CD14-positive monocyte (primary cell): ENCODE results near the gene RSRP1. TPM values are rescaled to one million over a fixed set of nuclear protein-coding genes. Genes with fewer than 3 reads are reported as not detected.

ENCODE experiments used
- DNase-seq, 3 donors: peaks; one replicate each; pipeline ENCODE4 v3.0.0-alpha.2; 2011 to 2022
- H2AFZ ChIP-seq: 2 replicates; pipeline ENCODE4 v1.6.0; 2012; ENCODE audit warnings: mild to moderate bottlenecking, low read depth, low read length, inconsistent platforms; ENCODE audit not compliant: insufficient read depth, poor library complexity, severe bottlenecking
- H3K27ac ChIP-seq, 2 donors: 1 replicate in 1 of 2; 2 replicates in 1 of 2; pipeline ENCODE4 v1.5.1; 2012 to 2013; ENCODE audit warnings: low read length in 2 of 2, control low read depth in 1 of 2, inconsistent platforms in 1 of 2, low read depth in 1 of 2, mild to moderate bottlenecking in 1 of 2
- H3K27me3 ChIP-seq, 2 donors: one replicate each; pipeline versions ENCODE4 v1.6.0 to v1.6.1; 2011 to 2013; ENCODE audit warnings: low read length in 2 of 2; ENCODE audit not compliant: control insufficient read depth in 2 of 2, insufficient read depth in 2 of 2
- H3K36me3 ChIP-seq, 2 donors: replicated peaks in 1 of 2; 1 replicate in 1 of 2; 2 replicates in 1 of 2; pipeline versions ENCODE4 v1.5.1 to v1.6.1; 2012 to 2013; ENCODE audit warnings: low read length in 2 of 2, control low read depth in 1 of 2, inconsistent platforms in 1 of 2, mild to moderate bottlenecking in 1 of 2; ENCODE audit not compliant: insufficient read depth in 2 of 2, control insufficient read depth in 1 of 2
- H3K4me1 ChIP-seq, 2 donors: 1 replicate in 1 of 2; 2 replicates in 1 of 2; pipeline versions ENCODE4 v1.5.1 to v1.6.1; 2012 to 2013; ENCODE audit warnings: low read length in 2 of 2, control low read depth in 1 of 2, inconsistent platforms in 1 of 2, mild to moderate bottlenecking in 1 of 2, moderate library complexity in 1 of 2; ENCODE audit not compliant: insufficient read depth in 2 of 2, control insufficient read depth in 1 of 2
- H3K4me2 ChIP-seq: replicated peaks from 2 replicates; pipeline ENCODE3; 2012; ENCODE audit warnings: low read length, moderate library complexity, mild to moderate bottlenecking; ENCODE audit not compliant: poor library complexity, severe bottlenecking; ENCODE audit errors: extremely low read depth
- H3K4me3 ChIP-seq, 3 experiments: fragments of 200-600 bp in 1 of 3; sonication (generic) in 1 of 3; replicated peaks in 1 of 3; 1 replicate in 2 of 3; 2 replicates in 1 of 3; pipeline ENCODE4 v1.5.1; 2011 to 2013; ENCODE audit warnings: low read length in 3 of 3, mild to moderate bottlenecking in 3 of 3, control low read depth in 2 of 3, low read depth in 2 of 3, inconsistent platforms in 1 of 3, moderate library complexity in 1 of 3
- H3K79me2 ChIP-seq: 2 replicates; pipeline ENCODE4 v1.6.0; 2012; ENCODE audit warnings: mild to moderate bottlenecking, control low read depth, inconsistent platforms, low read length, moderate library complexity; ENCODE audit not compliant: insufficient read depth
- H3K9ac ChIP-seq: 2 replicates; pipeline ENCODE4 v1.6.0; 2017; ENCODE audit warnings: low read length, mild to moderate bottlenecking; ENCODE audit not compliant: insufficient read depth, poor library complexity, severe bottlenecking
- H3K9me3 ChIP-seq, 2 donors: replicated peaks in 1 of 2; 1 replicate in 1 of 2; 2 replicates in 1 of 2; pipeline versions ENCODE4 v1.5.1 to v1.6.1; 2012 to 2013; ENCODE audit warnings: low read length in 2 of 2, control low read depth in 1 of 2; ENCODE audit not compliant: control insufficient read depth in 1 of 2, insufficient read depth in 1 of 2
- H4K20me1 ChIP-seq: 2 replicates; pipeline ENCODE4 v1.6.0; 2012; ENCODE audit warnings: mild to moderate bottlenecking, low read length, control low read depth, moderate library complexity; ENCODE audit not compliant: insufficient read depth
- H3K27ac Mint-ChIP-seq, 7 donors: one replicate each; pipeline ENCODE4 v1.8.0; 2020; ENCODE audit warnings: mild to moderate bottlenecking in 7 of 7, mixed read lengths in 7 of 7, moderate library complexity in 6 of 7, inconsistent platforms in 2 of 7
- H3K27me3 Mint-ChIP-seq, 3 donors: one replicate each; pipeline ENCODE4 v1.8.0; 2021 to 2022; ENCODE audit warnings: low read depth in 3 of 3, mild to moderate bottlenecking in 3 of 3, mixed read lengths in 3 of 3, moderate library complexity in 3 of 3, inconsistent platforms in 1 of 3
- H3K36me3 Mint-ChIP-seq, 2 donors: one replicate each; pipeline ENCODE4 v1.8.0; 2020; ENCODE audit warnings: mixed read lengths in 2 of 2, inconsistent platforms in 1 of 2, mild to moderate bottlenecking in 1 of 2
- H3K4me1 Mint-ChIP-seq: one replicate; pipeline ENCODE4 v1.8.0; 2020; ENCODE audit warnings: mild to moderate bottlenecking, mixed read lengths
- H3K4me3 Mint-ChIP-seq, 2 donors: one replicate each; pipeline ENCODE4 v1.8.0; 2020; ENCODE audit warnings: mild to moderate bottlenecking in 2 of 2, mixed read lengths in 2 of 2, moderate library complexity in 1 of 2
- H3K9me3 Mint-ChIP-seq, 7 donors: one replicate each; pipeline ENCODE4 v1.8.0; 2020 to 2022; ENCODE audit warnings: mixed read lengths in 7 of 7, mild to moderate bottlenecking in 6 of 7, moderate library complexity in 6 of 7, inconsistent platforms in 2 of 7
- CTCF ChIP-seq: fragments of 200-600 bp; IDR thresholded peaks from one replicate; pipeline ENCODE4 v1.8.0; 2022; ENCODE audit warnings: antibody characterized with exemption, mild to moderate bottlenecking
- WGBS: methylation state at CpG from one replicate; pipeline ENCODE4 v1.1.5; 2013; ENCODE audit warnings: missing lambda C conversion rate; ENCODE audit not compliant: insufficient coverage; 5-methylcytosine and 5-hydroxymethylcytosine counted together
- intact Hi-C, 2 donors: fragments of 100-400 bp; cut with micrococcal nuclease; formaldehyde crosslinking; loops; one replicate each; pipeline versions ENCODE4 v1.15.0 to v1.15.1; 2023
- polyA plus RNA-seq, 3 donors: library from polyadenylated mRNA; depleted of rRNA in 1 of 3; unstranded in 2 of 3; stranded (reverse) in 1 of 3; fragments of 300-500 nt in 2 of 3; fragments of >200 nt in 1 of 3; fragmentation: Illumina TruSeq in 2 of 3; gene quantifications; 1 replicate in 2 of 3; 2 replicates in 1 of 3; pipeline ENCODE4 v1.2.3, GENCODE V29; 2012 to 2021

The RSRP1 gene
- polyA plus RNA-seq, 3 donors: 23.6 to 272 (median 30.2) TPM

GRCh38 chr1:25219661-25220251, 27.5 kb downstream of the RSRP1 start:
- Mint-ChIP-seq H3K36me3 (peaks cover 46 to 56% of the 10 kb centered on the region in 2 donors), H3K27me3 (peaks cover 0 to 2% (median 0%) of the 10 kb centered on the region in 3 donors), H3K4me1 (peaks cover 12% of the 10 kb centered on the region), H3K9me3 (no peaks in the 10 kb centered on the region), H3K27ac (peak overlapping the region in 2 of 7 donors; percentile 27 to 54), H3K4me3 (no peak overlapping the region)
- H3K9me3 ChIP-seq: no peaks in the 10 kb centered on the region
- H4K20me1 ChIP-seq: peaks cover 25% of the 10 kb centered on the region
- DNase-seq: no peak
- H2AFZ ChIP-seq: no peak overlapping the region
- H3K36me3 ChIP-seq: peaks cover 46 to 59% of the 10 kb centered on the region in 2 donors
- intact Hi-C loops: no loop called here
- H3K9ac ChIP-seq: no peak overlapping the region
- H3K79me2 ChIP-seq: no peaks in the 10 kb centered on the region
- TF ChIP-seq CTCF: no peak
- H3K27me3 ChIP-seq: no peaks in the 10 kb centered on the region
- no peak overlapping the region for H3K4me3 ChIP-seq
- 96% methylated on average over 9 of the region's 9 CpGs for WGBS
- H3K4me2 ChIP-seq: no peak overlapping the region
- no peak overlapping the region for H3K27ac ChIP-seq
- peaks cover 0 to 4% of the 10 kb centered on the region in 2 donors for H3K4me1 ChIP-seq

DNA sequence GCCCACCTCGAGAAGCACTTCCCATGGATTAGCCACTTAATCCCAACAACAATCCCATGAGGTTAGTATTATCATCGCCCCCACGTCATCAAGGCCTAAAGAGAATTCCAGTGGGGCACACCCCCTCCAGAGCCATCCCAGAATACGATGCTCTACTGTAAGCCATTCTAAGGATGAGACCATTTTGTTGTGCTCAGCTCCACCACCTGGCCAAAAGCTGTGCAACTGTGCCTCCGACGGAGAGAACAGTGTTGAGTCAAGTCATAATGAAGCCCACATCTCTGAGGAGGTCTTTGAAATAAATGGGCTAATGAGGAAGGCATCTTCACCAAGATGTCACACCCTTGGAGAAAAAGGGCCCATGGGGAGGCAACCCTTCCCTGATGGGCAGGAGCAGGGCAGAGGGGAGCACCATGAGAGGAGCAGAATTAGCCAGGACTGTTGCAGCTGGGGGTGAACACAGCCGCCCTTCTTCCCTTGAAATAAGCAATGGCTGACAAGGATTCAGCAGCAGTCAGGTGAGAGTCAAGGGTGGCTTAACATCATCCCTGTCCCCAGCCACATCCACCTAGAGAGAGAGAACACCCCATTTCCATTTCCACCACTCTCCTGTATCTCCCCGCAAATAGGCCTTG, 29.5 kb downstream of the RSRP1 start:
- Histone ChIP-seq H4K20me1 (peaks cover 10% of the 10 kb centered on the region), H3K9me3 (no peaks in the 10 kb centered on the region), H3K4me1 (peaks cover 0 to 4% of the 10 kb centered on the region in 2 donors), H2AFZ (no peak overlapping the region), H3K27me3 (no peaks in the 10 kb centered on the region), H3K36me3 (peaks cover 26 to 39% of the 10 kb centered on the region in 2 donors), H3K4me3 (no peak overlapping the region), H3K79me2 (no peaks in the 10 kb centered on the region), H3K4me2 (no peak overlapping the region), H3K9ac (no peak overlapping the region), H3K27ac (no peak overlapping the region)
- peak overlapping the region in 1 of 7 donors; percentile 17 for H3K27ac Mint-ChIP-seq
- WGBS: 96% methylated on average over 4 of the region's 8 CpGs
- no peak for DNase-seq
- H3K36me3 Mint-ChIP-seq: peaks cover 32 to 36% of the 10 kb centered on the region in 2 donors
- H3K4me1 Mint-ChIP-seq: peaks cover 12% of the 10 kb centered on the region
- H3K9me3 Mint-ChIP-seq: no peaks in the 10 kb centered on the region
- intact Hi-C loops: no loop called here
- H3K27me3 Mint-ChIP-seq: peaks cover 0 to 3% (median 2%) of the 10 kb centered on the region in 3 donors
- TF ChIP-seq CTCF: no peak
- H3K4me3 Mint-ChIP-seq: no peak overlapping the region
